Glomerular endothelial cell (primary cell): ENCODE measurements around the gene IQGAP2. TPM values are rescaled to one million over a fixed set of nuclear protein-coding genes. Genes with fewer than 3 reads are reported as not detected.
"Not testable (repeated sequence)": the region's sequence is repeated elsewhere in the genome, so short reads cannot be mapped to it uniquely, and the experiment has no call there.

ENCODE experiments used
- DNase-seq: peaks from one replicate; pipeline ENCODE4 v3.0.0-alpha.2; 2011; ENCODE audit warnings: low read depth, low spot score; ENCODE audit errors: extremely low read depth
- total RNA-seq: library from RNA; depleted of rRNA; stranded (reverse); fragments of >200 nt; gene quantifications from 2 replicates; pipeline ENCODE4 v1.2.3, GENCODE V29; 2015

Gene IQGAP2
- total RNA-seq, 1 donor from 2014 or later, result 3.6 TPM

DNA sequence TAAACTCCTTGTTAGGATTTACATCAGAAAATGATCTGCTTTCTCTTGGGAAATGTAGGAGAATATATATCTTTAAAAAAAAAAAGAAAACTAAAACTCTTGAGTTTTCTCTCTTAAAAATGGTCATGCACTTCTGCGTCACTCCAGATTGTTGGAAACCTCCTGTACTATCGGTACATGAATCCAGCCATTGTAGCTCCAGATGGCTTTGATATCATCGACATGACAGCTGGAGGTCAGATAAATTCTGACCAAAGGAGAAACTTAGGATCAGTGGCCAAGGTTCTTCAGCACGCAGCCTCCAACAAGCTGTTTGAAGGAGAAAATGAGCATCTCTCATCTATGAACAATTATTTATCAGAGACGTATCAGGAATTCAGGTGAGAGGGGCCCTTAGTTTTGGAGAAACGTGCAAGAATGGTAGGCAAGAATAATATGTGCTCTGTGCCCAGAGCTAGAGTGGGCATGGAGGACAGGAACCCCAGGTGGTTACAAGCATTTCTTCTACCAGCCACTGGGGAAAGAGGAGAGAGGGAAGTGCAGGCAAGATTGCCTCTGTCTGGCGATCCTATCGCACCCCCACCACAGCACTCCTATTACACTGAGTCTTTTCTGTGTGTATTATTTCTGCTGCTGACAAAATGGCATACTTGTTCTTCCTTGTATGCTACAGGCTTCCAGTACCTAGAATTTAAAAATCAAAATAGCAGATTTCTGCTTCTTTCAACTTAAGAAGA lies 271.4 kb downstream of the IQGAP2 start:
- no peak for DNase-seq

- no peak for DNase-seq
Measured at GRCh38 chr5:76675364-76675763, 272.3 kb downstream of the IQGAP2 start.

- no peak for DNase-seq
Measured at GRCh38 chr5:76677849-76678472, 274.9 kb downstream of the IQGAP2 start.

- no peak for DNase-seq
Measured at GRCh38 chr5:76679231-76679630, 276.1 kb downstream of the IQGAP2 start.

- not testable (repeated sequence) for DNase-seq
Measured at GRCh38 chr5:76680826-76681225, 277.7 kb downstream of the IQGAP2 start.

DNA sequence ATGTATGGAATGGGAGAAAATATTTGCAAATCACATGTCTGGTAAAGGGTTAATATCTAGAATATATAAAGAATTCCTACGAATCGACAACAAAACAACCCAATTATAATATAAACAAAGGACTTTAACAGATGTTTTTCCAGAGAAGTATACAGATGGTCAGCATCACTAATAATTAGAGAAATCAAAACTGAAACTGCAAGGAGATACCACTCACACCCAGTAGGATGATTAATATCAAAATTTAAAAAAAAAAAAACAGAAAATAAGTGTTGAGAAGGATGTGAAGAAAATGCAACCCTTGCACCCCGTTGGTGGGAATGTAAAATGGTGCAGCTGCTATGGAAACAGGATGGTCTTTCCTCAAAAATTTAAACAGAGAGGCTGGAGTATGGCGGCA lies 278.2 kb downstream of the IQGAP2 start:
- no peak for DNase-seq

- DNase-seq, result no peak
Measured at GRCh38 chr5:76682387-76682786, 279.3 kb downstream of the IQGAP2 start.

DNA sequence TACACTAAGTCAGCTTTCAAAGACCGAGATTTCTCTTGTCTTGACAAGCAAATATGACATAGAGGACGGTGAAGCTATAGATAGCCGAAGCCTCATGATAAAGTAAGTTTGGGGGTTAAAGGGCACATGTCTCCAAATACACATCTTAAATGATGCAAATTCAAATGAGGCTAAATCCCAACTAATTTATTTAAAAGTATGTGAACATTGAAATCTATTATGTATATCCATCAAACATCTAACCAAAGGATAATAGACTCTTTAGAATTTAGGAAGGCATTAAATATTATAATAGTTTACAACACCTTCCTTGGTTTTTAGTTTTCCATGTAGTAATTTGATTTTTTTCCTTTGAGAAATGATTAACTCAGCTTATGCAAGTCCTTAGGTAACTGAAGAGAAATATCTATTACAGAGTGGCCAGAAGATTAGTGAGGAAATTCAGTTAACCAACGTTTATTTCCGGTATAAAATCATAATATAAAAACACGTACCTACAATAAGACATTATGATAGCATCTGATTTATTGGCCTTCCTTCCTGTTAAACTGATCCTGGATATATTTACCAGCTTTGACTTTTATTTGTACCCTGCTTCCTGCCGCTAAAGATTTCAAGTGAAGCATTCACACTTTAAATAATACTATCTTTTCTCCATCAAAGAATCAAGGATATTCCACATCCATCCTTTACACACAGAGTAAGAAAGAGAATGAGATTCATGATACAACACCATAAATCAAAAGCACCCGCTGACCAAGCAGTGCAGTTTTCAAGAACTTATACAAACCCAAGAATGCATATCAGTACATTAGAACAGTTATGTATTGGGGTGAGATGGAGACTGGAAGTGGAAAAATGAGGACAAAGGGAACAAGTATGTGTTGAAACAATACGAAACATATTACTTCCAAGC lies 281.0 kb downstream of the IQGAP2 start:
- no peak for DNase-seq

DNA sequence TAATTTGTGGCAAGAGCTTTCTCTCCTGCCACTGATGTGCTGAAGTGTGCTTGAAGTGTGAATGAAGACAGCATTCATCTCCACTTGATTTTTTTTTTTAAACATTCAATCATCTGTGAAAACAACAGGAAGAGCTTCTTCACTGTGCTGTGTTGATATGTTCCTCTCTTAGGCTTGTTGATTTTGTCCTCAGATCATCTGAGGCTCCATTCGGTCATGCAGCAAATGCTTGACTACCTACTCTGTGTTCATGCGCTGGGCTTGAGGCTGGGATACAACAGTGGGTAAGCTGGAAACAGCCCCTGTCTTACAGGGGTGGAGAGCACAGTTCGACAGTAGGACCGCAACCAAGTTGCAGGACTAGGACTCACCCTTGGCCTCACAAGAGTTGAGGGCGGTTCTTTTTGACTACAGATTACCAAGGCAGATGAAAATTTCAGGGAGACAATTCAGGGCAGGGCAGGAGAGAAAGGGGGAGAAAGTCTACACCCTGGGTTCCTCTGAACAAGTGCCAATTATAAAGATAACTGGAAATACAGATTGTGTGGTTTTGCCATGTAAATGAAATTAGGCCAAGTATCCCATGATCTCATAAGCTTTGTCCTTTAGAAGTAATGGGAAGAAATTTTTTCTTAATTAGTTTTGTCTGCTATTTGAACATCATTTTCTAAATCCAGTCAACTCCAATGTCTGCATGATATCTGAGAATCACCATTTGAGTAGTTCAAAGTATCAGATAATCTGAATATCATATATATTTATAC lies 281.9 kb downstream of the IQGAP2 start:
- DNase-seq, result no peak

DNA sequence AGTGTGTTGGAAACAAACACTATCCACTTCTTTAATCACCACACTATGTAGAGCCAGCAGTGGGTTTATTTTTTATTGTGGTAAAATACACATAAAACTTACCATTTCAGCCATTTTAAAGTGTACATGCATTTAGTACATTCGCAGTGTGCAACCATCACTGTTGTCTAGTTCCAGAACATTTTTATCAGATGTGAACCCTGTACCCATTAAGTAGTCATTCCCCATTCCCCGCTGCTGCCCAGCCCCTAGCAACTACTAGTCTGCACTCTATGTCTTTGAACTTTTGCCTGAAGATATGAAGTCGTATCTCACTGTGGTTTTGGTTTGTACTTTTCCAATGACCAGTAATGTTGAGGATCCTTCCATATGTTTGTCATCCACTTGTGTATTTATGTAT lies 282.6 kb downstream of the IQGAP2 start:
- no peak for DNase-seq

GRCh38 chr5:76688212-76688611 lies 285.1 kb downstream of the IQGAP2 start:
- no peak for DNase-seq

GRCh38 chr5:76688836-76689235 lies 285.8 kb downstream of the IQGAP2 start:
- DNase-seq, result no peak

GRCh38 chr5:76689321-76690036 lies 286.4 kb downstream of the IQGAP2 start:
- no peak for DNase-seq

GRCh38 chr5:76690037-76690679 lies 287.1 kb downstream of the IQGAP2 start:
- no peak for DNase-seq

DNA sequence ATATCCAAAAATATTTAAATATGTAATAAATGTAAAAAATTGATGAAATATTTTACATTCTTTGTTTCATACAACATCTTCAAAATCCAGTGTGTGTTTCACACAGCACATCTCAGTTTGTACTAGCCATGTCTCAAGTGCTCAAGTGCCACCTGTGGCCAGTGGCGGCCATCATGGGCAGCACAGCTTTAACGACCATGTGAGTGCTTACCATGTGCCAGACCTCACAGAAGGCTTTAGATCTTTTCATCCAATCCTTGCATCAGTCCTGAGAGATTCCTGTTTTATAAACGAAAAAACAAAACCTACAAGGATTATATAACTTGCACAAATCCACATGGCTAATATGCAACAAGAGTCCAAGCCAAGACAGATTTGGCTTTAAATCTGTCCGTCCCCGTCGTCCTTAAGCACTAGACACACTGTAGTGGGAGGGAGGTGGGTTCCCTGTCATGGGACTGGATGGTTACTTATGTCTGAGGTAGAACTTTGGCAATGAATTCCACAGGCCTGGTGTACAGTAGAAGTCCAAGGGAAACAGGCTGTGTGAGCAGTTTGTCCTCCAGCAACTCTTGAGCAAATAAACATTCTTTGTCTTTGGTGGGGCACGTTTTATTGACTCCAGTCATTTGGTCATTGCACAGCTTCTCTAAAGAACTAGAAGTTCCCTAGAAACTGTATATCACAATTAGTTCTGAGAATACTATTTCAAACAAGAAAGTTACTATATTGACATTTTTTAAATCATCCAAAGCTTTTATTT lies 287.8 kb downstream of the IQGAP2 start:
- no peak for DNase-seq

GRCh38 chr5:76691467-76692273 lies 288.6 kb downstream of the IQGAP2 start:
- peak; percentile 86 for DNase-seq

- no peak for DNase-seq
Measured at GRCh38 chr5:76692274-76692540, 289.1 kb downstream of the IQGAP2 start.

DNA sequence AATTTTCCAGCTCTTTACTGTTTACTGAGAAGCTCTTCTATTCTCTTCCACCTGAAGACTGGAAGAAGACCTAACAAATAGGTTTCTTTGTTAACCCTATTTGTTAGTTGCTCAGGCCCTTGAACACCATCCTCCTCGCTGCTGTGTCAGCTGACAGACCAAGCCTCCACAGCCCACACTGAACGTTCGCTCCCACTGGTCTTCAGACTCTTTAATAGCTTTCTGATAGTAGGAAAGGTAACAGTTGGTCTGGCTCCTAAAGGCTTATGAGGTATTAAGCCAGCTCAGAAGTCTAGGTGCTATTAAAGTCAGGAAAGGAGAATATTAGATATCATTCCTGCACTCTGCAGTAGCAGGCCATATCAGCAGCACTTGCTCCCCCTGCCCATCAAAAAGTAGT lies 289.6 kb downstream of the IQGAP2 start:
- DNase-seq, result no peak
